Gastrocnemius medialis (tissue), 4 donors: ENCODE data around the gene EXPH5. TPM values are rescaled to one million over a fixed set of nuclear protein-coding genes. Genes with fewer than 3 reads are reported as not detected.

Source experiments
- ATAC-seq, 2 donors: fragments of 150-250 bp; one replicate each; pipeline ENCODE4 v1.9.1; 2016
- DNase-seq, 2 donors: peaks; one replicate each; pipeline ENCODE4 v3.0.0-alpha.2; 2019
- H3K27ac ChIP-seq, 4 donors: fragments of 200-600 bp; sonication (generic); 1 replicate in 1 of 4; 2 replicates in 3 of 4; pipeline ENCODE4 v1.5.1; 2016 to 2018; ENCODE audit warnings: mild to moderate bottlenecking in 2 of 4, moderate library complexity in 1 of 4
- H3K27me3 ChIP-seq, 3 donors: fragments of 200-600 bp; sonication (generic) in 2 of 3; 1 replicate in 1 of 3; 2 replicates in 2 of 3; pipeline versions ENCODE4 v1.5.1 to v1.6.0; 2016 to 2019; ENCODE audit warnings: mild to moderate bottlenecking in 1 of 3, moderate library complexity in 1 of 3
- H3K36me3 ChIP-seq, 2 donors: fragments of 200-600 bp; sonication (generic) in 1 of 2; one replicate each; pipeline ENCODE4 v1.5.1; 2017 to 2018
- H3K4me1 ChIP-seq, 2 donors: fragments of 200-600 bp; sonication (generic) in 1 of 2; one replicate each; pipeline ENCODE4 v1.5.1; 2016 to 2017; ENCODE audit warnings: mild to moderate bottlenecking in 2 of 2
- H3K4me3 ChIP-seq, 4 donors: fragments of 200-600 bp; sonication (generic) in 3 of 4; 1 replicate in 1 of 4; 2 replicates in 3 of 4; pipeline ENCODE4 v1.5.1; 2016 to 2019; ENCODE audit warnings: mild to moderate bottlenecking in 2 of 4
- H3K9me3 ChIP-seq, 3 donors: fragments of 200-600 bp; sonication (generic) in 2 of 3; 1 replicate in 1 of 3; 2 replicates in 2 of 3; pipeline ENCODE4 v1.5.1; 2016 to 2019
- CTCF ChIP-seq, 5 experiments: fragments of 450-650 bp in 3 of 5; fragments of 200-600 bp in 2 of 5; sonication (generic) in 2 of 5; IDR thresholded peaks in 4 of 5; conservative IDR thresholded peaks in 1 of 5; 1 replicate in 4 of 5; 2 replicates in 1 of 5; pipeline ENCODE4 v1.5.1; 2016 to 2019; ENCODE audit warnings: antibody characterized with exemption in 5 of 5, mild to moderate bottlenecking in 3 of 5, moderate library complexity in 3 of 5
- POLR2A ChIP-seq, 2 donors: fragments of 450-650 bp; IDR thresholded peaks; one replicate each; pipeline ENCODE4 v1.6.1; 2017; ENCODE audit warnings: antibody characterized with exemption in 2 of 2, mild to moderate bottlenecking in 2 of 2, moderate library complexity in 2 of 2
- in situ Hi-C, 4 donors: fragments of 200-750 bp; cut with MboI; loops; one replicate each; pipeline versions ENCODE4 v1.15.0 to v1.8.0; 2017; ENCODE audit warnings: low sequenced_read_pairs in 4 of 4
- intact Hi-C: fragments of 100-400 bp; cut with DNase I; formaldehyde crosslinking; loops from one replicate; pipeline ENCODE4 v1.15.1; 2023; ENCODE audit warnings: low total_unique reads
- total RNA-seq, 4 donors: library from RNA; depleted of rRNA; stranded (reverse); fragments of >200 nt; gene quantifications; one replicate each; pipeline versions ENCODE4 v1.1.0 to v1.2.3, GENCODE V29; 2016

Gene EXPH5
- total RNA-seq, 4 donors from 2014 or later: 0.07 to 0.22 (median 0.20) TPM; not detected in 1

DNA sequence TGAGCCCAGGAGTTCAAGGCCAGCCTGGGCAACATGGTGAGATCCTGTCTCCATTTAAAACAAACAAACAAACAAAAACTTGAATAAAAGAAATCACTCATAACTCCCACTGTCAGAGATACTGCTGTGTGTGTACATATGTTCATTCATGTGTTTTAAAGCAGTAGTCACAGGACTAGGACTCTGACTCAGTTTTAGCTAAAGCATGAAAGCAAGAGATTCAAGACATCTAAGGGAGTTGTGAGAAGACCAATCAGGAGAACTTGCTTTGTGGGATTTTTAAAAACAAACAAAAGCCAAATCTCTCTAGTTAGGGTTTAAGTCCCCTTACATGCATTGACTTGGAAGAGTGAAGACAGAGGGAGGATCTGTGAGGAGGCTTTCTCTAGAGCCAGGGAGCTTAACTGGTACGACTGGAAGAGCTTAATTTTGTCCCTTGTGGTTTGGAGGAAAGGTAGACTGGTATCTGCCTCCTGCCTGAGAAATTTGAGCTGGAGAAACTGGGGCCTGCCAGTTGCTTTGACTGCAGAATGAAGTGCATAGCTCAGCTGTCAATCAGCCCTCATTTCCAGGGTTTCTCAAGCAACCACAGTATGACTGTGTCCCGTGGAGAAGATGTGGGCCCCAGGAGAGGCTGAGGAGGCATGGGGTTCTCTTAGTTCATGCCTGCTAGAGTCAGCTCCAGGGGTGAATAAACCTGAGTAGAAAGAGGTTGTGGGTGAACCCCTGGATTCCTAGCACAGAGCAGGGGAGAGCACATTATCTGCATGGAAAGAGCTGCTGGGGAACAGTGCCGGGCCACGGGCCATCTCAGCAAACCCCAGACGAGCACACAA is 30.6 kb downstream of the EXPH5 start:
- H3K4me3 ChIP-seq: no peak overlapping the region
- in situ Hi-C loops (no loop called here), intact Hi-C loops (no loop called here)
- DNase-seq (no peak), ATAC-seq (peak; percentile 52 to 56)
- no peaks in the 10 kb centered on the region for H3K4me1 ChIP-seq
- no peaks in the 10 kb centered on the region for H3K9me3 ChIP-seq
- H3K27ac ChIP-seq: no peak overlapping the region
- TF ChIP-seq POLR2A (IDR thresholded peaks at IDR 0.05) (no peak), CTCF (IDR thresholded peaks at IDR 0.05 in 4 of 5, conservative IDR thresholded peaks at IDR 0.05 in 1 of 5) (no peak)
- no peaks in the 10 kb centered on the region for H3K36me3 ChIP-seq
- H3K27me3 ChIP-seq: no peaks in the 10 kb centered on the region

GRCh38 chr11:108561535-108561991 is 32.0 kb downstream of the EXPH5 start:
- Histone ChIP-seq H3K27ac (no peak overlapping the region), H3K27me3 (no peaks in the 10 kb centered on the region), H3K4me1 (no peaks in the 10 kb centered on the region), H3K9me3 (no peaks in the 10 kb centered on the region), H3K4me3 (no peak overlapping the region), H3K36me3 (no peaks in the 10 kb centered on the region)
- DNase-seq (no peak), ATAC-seq (no peak)
- TF ChIP-seq POLR2A (IDR thresholded peaks at IDR 0.05) (no peak), CTCF (IDR thresholded peaks at IDR 0.05 in 4 of 5, conservative IDR thresholded peaks at IDR 0.05 in 1 of 5) (no peak)
- in situ Hi-C loops (no loop called here), intact Hi-C loops (no loop called here)

- DNase-seq: no peak
- in situ Hi-C loops (no loop called here), intact Hi-C loops (no loop called here)
- Histone ChIP-seq H3K36me3 (no peaks in the 10 kb centered on the region), H3K27ac (no peak overlapping the region), H3K27me3 (no peaks in the 10 kb centered on the region), H3K4me3 (no peak overlapping the region), H3K4me1 (no peaks in the 10 kb centered on the region), H3K9me3 (no peaks in the 10 kb centered on the region)
- no peak for TF ChIP-seq POLR2A (IDR thresholded peaks at IDR 0.05)
- TF ChIP-seq CTCF (IDR thresholded peaks at IDR 0.05 in 4 of 5, conservative IDR thresholded peaks at IDR 0.05 in 1 of 5): no peak
- ATAC-seq: no peak
These were observed 33.7 kb downstream of the EXPH5 start for GRCh38 chr11:108559904-108560303.

DNA sequence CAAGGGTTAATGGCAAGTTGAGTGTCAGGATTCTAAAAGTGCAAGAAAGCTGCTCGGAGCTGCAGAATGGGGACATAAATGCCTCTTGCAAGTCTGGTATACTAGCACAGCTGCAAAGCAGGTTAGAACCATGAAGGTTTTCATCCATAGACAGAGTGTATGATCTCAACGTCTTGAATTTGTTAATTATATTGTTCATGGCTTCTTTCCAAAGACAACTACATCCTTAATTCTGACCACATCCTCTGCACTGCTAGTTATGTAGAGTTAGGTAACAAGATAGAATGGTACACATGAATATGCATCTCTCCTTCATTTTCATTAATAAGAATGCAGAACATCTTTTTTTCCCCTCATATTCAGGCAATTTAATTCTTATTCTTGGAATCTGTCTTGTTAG is 34.2 kb downstream of the EXPH5 start:
- intact Hi-C loops (no loop called here), in situ Hi-C loops (no loop called here)
- H3K27me3 ChIP-seq: no peaks in the 10 kb centered on the region
- no peaks in the 10 kb centered on the region for H3K36me3 ChIP-seq
- H3K27ac ChIP-seq: no peak overlapping the region
- ATAC-seq (no peak), DNase-seq (no peak)
- no peaks in the 10 kb centered on the region for H3K9me3 ChIP-seq
- no peak overlapping the region for H3K4me3 ChIP-seq
- TF ChIP-seq CTCF (IDR thresholded peaks at IDR 0.05 in 4 of 5, conservative IDR thresholded peaks at IDR 0.05 in 1 of 5) (no peak), POLR2A (IDR thresholded peaks at IDR 0.05) (no peak)
- no peaks in the 10 kb centered on the region for H3K4me1 ChIP-seq
